Endothelial cell of umbilical vein (primary cell): ENCODE data around the gene JPH2. TPM values are rescaled to one million over a fixed set of nuclear protein-coding genes. Genes with fewer than 3 reads are reported as not detected.

ENCODE experiments used
- BruUV-seq: library from RNA; stranded (reverse); fragments of 400-500 nt; replicated peaks from 2 replicates; lab custom pipeline; 2021; lab: Mats Ljungman, UMichigan
- CTCF ChIA-PET: fragments of 300-600, 350-600 bp; sonication (Branson Sonifier 250); formaldehyde crosslinking; loops from one replicate; lab custom pipeline; 2021; ENCODE audit warnings: antibody characterized with exemption, inconsistent platforms; lab: Charles Lee
- POLR2A ChIA-PET: fragments of 300-600, 350-600 bp; sonication (Branson Sonifier 250); formaldehyde crosslinking; loops from one replicate; lab custom pipeline; 2021; ENCODE audit warnings: antibody characterized with exemption, inconsistent platforms; lab: Charles Lee
- DNase-seq: peaks from one replicate; pipeline ENCODE4 v3.0.0-alpha.2; 2011; ENCODE audit warnings: low read depth, low spot score
- FAIRE-seq: peaks from 2 replicates; lab custom pipeline; 2011; peaks lifted over from hg19 to GRCh38; lab: Jason Lieb, UNC
- H2AFZ ChIP-seq: 2 replicates; pipeline ENCODE4 v1.6.0; 2012; ENCODE audit warnings: low read depth, low read length, control low read depth, inconsistent platforms
- H3K27ac ChIP-seq: 2 replicates; pipeline ENCODE4 v1.5.1; 2011; ENCODE audit warnings: low read depth, mild to moderate bottlenecking, control low read depth, low read length, moderate library complexity; ENCODE audit not compliant: insufficient read depth
- H3K27me3 ChIP-seq, 2 experiments: 2 replicates each; pipeline versions ENCODE4 v1.6.0 to v1.6.1; 2011; ENCODE audit warnings: low read length in 2 of 2, mixed read lengths in 1 of 2; ENCODE audit not compliant: control insufficient read depth in 2 of 2, insufficient read depth in 2 of 2
- H3K36me3 ChIP-seq, 2 experiments: 2 replicates in 1 of 2; 3 replicates in 1 of 2; pipeline ENCODE4 v1.5.1; 2011; ENCODE audit warnings: low read length in 2 of 2, mild to moderate bottlenecking in 1 of 2, moderate library complexity in 1 of 2; ENCODE audit not compliant: control insufficient read depth in 2 of 2, insufficient read depth in 2 of 2; ENCODE audit errors: extremely low read depth in 1 of 2
- H3K4me1 ChIP-seq: 3 replicates; pipeline ENCODE4 v1.5.1; 2011; ENCODE audit warnings: mild to moderate bottlenecking, low read length; ENCODE audit not compliant: control insufficient read depth, insufficient read depth; ENCODE audit errors: extremely low read depth
- H3K4me2 ChIP-seq: 2 replicates; pipeline ENCODE4 v1.6.1; 2011; ENCODE audit warnings: low read length, control low read depth, mixed read lengths; ENCODE audit not compliant: insufficient read depth
- H3K4me3 ChIP-seq, 3 experiments: fragments of 200-600 bp in 1 of 3; sonication (generic), shearing (Covaris generic) in 1 of 3; replicated peaks in 1 of 3; 2 replicates each; pipeline ENCODE4 v1.5.1; 2011 to 2016; ENCODE audit warnings: control low read depth in 3 of 3, low read length in 3 of 3, mild to moderate bottlenecking in 2 of 3, inconsistent platforms in 1 of 3, low read depth in 1 of 3, moderate library complexity in 1 of 3; ENCODE audit not compliant: insufficient read depth in 1 of 3
- H3K79me2 ChIP-seq: 2 replicates; pipeline ENCODE4 v1.6.0; 2012; ENCODE audit warnings: low read length, inconsistent platforms; ENCODE audit not compliant: control insufficient read depth, insufficient read depth
- H3K9ac ChIP-seq: replicated peaks from 2 replicates; pipeline ENCODE3; 2011; ENCODE audit warnings: low read length, control low read depth; ENCODE audit not compliant: insufficient read depth; ENCODE audit errors: extremely low read depth
- H3K9me1 ChIP-seq: replicated peaks from 3 replicates; pipeline ENCODE4 v1.6.0; 2011; ENCODE audit warnings: mild to moderate bottlenecking, low read length; ENCODE audit not compliant: control insufficient read depth, insufficient read depth; ENCODE audit errors: extremely low read depth
- H3K9me3 ChIP-seq: replicated peaks from 2 replicates; pipeline ENCODE4 v1.5.1; 2012; ENCODE audit warnings: low read length, inconsistent platforms; ENCODE audit not compliant: control insufficient read depth, insufficient read depth
- H4K20me1 ChIP-seq: replicated peaks from 2 replicates; pipeline ENCODE3; 2011; ENCODE audit warnings: mild to moderate bottlenecking, low read length; ENCODE audit not compliant: control insufficient read depth, insufficient read depth; ENCODE audit errors: extremely low read depth
- CTCF ChIP-seq, 2 donors: IDR thresholded peaks; 1 replicate in 1 of 2; 2 replicates in 1 of 2; pipeline ENCODE4 v1.5.1; 2011; ENCODE audit warnings: low read length in 2 of 2, mild to moderate bottlenecking in 2 of 2, moderate library complexity in 2 of 2, control low read depth in 1 of 2, inconsistent platforms in 1 of 2, low read depth in 1 of 2; ENCODE audit not compliant: insufficient read depth in 1 of 2; ENCODE audit errors: extremely low read depth in 1 of 2
- EZH2 ChIP-seq: IDR thresholded peaks from 2 replicates; pipeline ENCODE4 v1.6.1; 2012; ENCODE audit warnings: borderline replicate concordance, low read depth, mild to moderate bottlenecking, moderate library complexity, low read length, inconsistent platforms; ENCODE audit not compliant: severe bottlenecking
- FOS ChIP-seq: IDR thresholded peaks from 2 replicates; pipeline ENCODE4 v1.6.1; 2011; ENCODE audit warnings: mild to moderate bottlenecking, low read length, moderate library complexity, borderline replicate concordance; ENCODE audit not compliant: insufficient read depth
- GATA2 ChIP-seq: IDR thresholded peaks from 2 replicates; pipeline ENCODE4 v1.7.0; 2011; ENCODE audit warnings: low read depth, mild to moderate bottlenecking, moderate library complexity, mixed read lengths, low read length; ENCODE audit not compliant: insufficient read length, insufficient read depth
- JUN ChIP-seq: IDR thresholded peaks from 2 replicates; pipeline ENCODE4 v1.6.1; 2011; ENCODE audit warnings: borderline replicate concordance, low read depth; ENCODE audit not compliant: insufficient read length, insufficient read depth
- MAX ChIP-seq: IDR thresholded peaks from 2 replicates; pipeline ENCODE4 v1.6.1; 2011; ENCODE audit not compliant: insufficient read depth, insufficient read length
- MYC ChIP-seq: IDR thresholded peaks from one replicate; pipeline ENCODE4 v1.6.1; 2011; ENCODE audit warnings: mild to moderate bottlenecking, low read depth, low read length
- POLR2A ChIP-seq: IDR thresholded peaks from 2 replicates; pipeline ENCODE4 v1.6.1; 2012; ENCODE audit warnings: low read depth, mild to moderate bottlenecking, control low read depth, low read length
- POLR2AphosphoS5 ChIP-seq: IDR thresholded peaks from 2 replicates; pipeline ENCODE4 v1.6.1; 2012; ENCODE audit warnings: low read depth, mild to moderate bottlenecking, control low read depth, low read length, moderate library complexity; ENCODE audit not compliant: insufficient read depth
- dilution Hi-C: fragments of 300-500 bp; cut with MboI; formaldehyde crosslinking; loops from one replicate; pipeline ENCODE4 v1.15.0; 2019; ENCODE audit warnings: low sequenced_read_pairs; ENCODE audit not compliant: extremely low pct_ligation_motif_present
- intact Hi-C: fragments of 100-400 bp; cut with micrococcal nuclease; formaldehyde crosslinking; loops from one replicate; pipeline ENCODE4 v1.10.0; 2022
- polyA plus RNA-seq, 4 experiments: library from polyadenylated mRNA; depleted of rRNA in 3 of 4; stranded (reverse) in 3 of 4; unstranded in 1 of 4; fragments of >200 nt; gene quantifications; 2 replicates each; pipeline versions ENCODE4 v1.2.1 to v1.2.3, GENCODE V29; 2011 to 2012; ENCODE audit warnings: missing spikeins in 1 of 4
- total RNA-seq: library from RNA; stranded (reverse); gene quantifications from 2 replicates; pipeline ENCODE4 v1.2.3, GENCODE V29; 2021

The JPH2 gene
- total and polyA plus RNA-seq, 2 donors (not counting 3 experiments of a cell fraction or from before 2014, with no cell fraction given), result not detected

DNA sequence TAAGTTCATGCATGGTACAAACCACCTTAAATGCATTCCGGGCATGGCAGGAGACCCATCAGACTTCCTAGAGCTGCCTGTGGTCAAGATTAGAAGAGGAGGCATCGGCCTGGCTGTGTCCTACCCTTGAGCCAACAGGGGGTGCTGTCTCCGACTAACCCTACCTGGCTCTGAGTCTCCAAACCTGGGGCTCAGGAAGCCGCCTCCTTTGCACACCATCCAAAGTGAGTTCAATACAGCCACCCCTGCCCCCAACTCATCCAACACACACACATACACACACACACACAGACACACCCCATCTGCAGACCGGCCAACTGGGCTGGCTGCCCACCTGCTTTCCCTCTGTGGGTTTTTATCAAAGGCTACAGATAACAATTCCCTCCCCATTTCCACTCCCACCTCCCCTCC lies 77.0 kb downstream of the JPH2 start:
- H4K20me1 ChIP-seq, result no peaks in the 10 kb centered on the region
- ChIA-PET POLR2A (no interaction called here), CTCF (interaction anchor here (1.0 to 3.1 kb wide), 3 partner anchors 8 to 81 kb away, joined by 3 to 14 read pairs (median 7); no protein-coding TSS in a partner anchor)
- H3K9ac ChIP-seq, result no peak overlapping the region
- intact Hi-C loops (loop anchor here (10.0 kb wide), 1 partner anchor 355 kb away; no protein-coding TSS in a partner anchor), dilution Hi-C loops (no loop called here)
- H3K9me3 ChIP-seq, result no peaks in the 10 kb centered on the region
- H3K4me2 ChIP-seq, result no peak overlapping the region
- H3K27me3 ChIP-seq, result peaks cover 9% of the 10 kb centered on the region in 2 experiments
- H3K36me3 ChIP-seq, result no peaks in the 10 kb centered on the region
- no peaks in the 10 kb centered on the region for H3K9me1 ChIP-seq
- FAIRE-seq (no peak), DNase-seq (no peak)
- no TSS peak for BruUV-seq
- no peaks in the 10 kb centered on the region for H3K4me1 ChIP-seq
- no peaks in the 10 kb centered on the region for H3K79me2 ChIP-seq
- TF ChIP-seq CTCF (IDR thresholded peaks at IDR 0.05; ENCODE audit: extremely low read depth in 1 of 2, insufficient read depth in 1 of 2, low read depth in 1 of 2, low read length in 2 of 2) (peak; percentile 6 to 8), EZH2 (no peak), JUN (no peak)
- H3K4me3 ChIP-seq, result no peak overlapping the region
- H2AFZ ChIP-seq, result no peak overlapping the region
- no peak overlapping the region for H3K27ac ChIP-seq

- dilution Hi-C loops, result no loop called here
- Histone ChIP-seq H3K36me3 (no peaks in the 10 kb centered on the region), H3K27ac (no peak overlapping the region), H3K9me1 (no peaks in the 10 kb centered on the region), H3K79me2 (no peaks in the 10 kb centered on the region), H3K9me3 (no peaks in the 10 kb centered on the region), H2AFZ (no peak overlapping the region), H3K4me1 (no peaks in the 10 kb centered on the region), H3K27me3 (peaks cover 11 to 28% of the 10 kb centered on the region in 2 experiments), H3K9ac (no peak overlapping the region), H4K20me1 (no peaks in the 10 kb centered on the region), H3K4me2 (no peak overlapping the region), H3K4me3 (no peak overlapping the region)
- FAIRE-seq, result no peak
- no peak for DNase-seq
- intact Hi-C loops, result no loop called here
- BruUV-seq, result no TSS peak
- no peak for TF ChIP-seq GATA2
- no peak for TF ChIP-seq FOS
- TF ChIP-seq POLR2A, result no peak
- TF ChIP-seq JUN, result no peak
- no peak for TF ChIP-seq MYC
- TF ChIP-seq CTCF (IDR thresholded peaks at IDR 0.05; ENCODE audit: extremely low read depth in 1 of 2, insufficient read depth in 1 of 2, low read depth in 1 of 2, low read length in 2 of 2), result no peak
- TF ChIP-seq POLR2AphosphoS5, result no peak
- no peak for TF ChIP-seq EZH2
- no peak for TF ChIP-seq MAX
- ChIA-PET POLR2A (no interaction called here), CTCF (interaction anchor here (1.0 to 1.7 kb wide), 2 partner anchors 13 to 83 kb away, joined by 3 read pairs; no protein-coding TSS in a partner anchor)
Observed at GRCh38 chr20:44106615-44107014, 80.4 kb downstream of the JPH2 start.
